Naive thymus-derived CD8-positive, alpha-beta T cell (primary cell): ENCODE data around the gene OCA2. TPM values are rescaled to one million over a fixed set of nuclear protein-coding genes. Genes with fewer than 3 reads are reported as not detected.
"Not testable (repeated sequence)": the region's sequence is repeated elsewhere in the genome, so short reads cannot be mapped to it uniquely, and the experiment has no call there.

Experiments used
- ATAC-seq, 2 donors: fragments of 150-1000 bp; cut with Tn5 transposase in 1 of 2; sonication (Bioruptor Pico), chemical (Tn5 transposase) in 1 of 2; 1 replicate in 1 of 2; 2 replicates in 1 of 2; pipeline ENCODE4 v1.10.0; 2021; ENCODE audit warnings: mild to moderate bottlenecking in 2 of 2, moderate library complexity in 2 of 2
- POLR2A ChIA-PET: fragments of 350-600 bp; sonication (Branson Sonifier 250); formaldehyde crosslinking; loops from one replicate; lab custom pipeline; 2021; ENCODE audit warnings: antibody characterized with exemption; lab: Charles Lee
- DNase-seq, 10 donors: peaks; one replicate each; pipeline versions ENCODE4 v3.0.0 to v3.0.0-alpha.2; 2020 to 2022
- H3K27ac Mint-ChIP-seq, 10 donors: one replicate each; pipeline ENCODE4 v1.8.0; 2020 to 2022; ENCODE audit warnings: mild to moderate bottlenecking in 10 of 10, mixed read lengths in 10 of 10, moderate library complexity in 4 of 10, inconsistent platforms in 1 of 10
- H3K27me3 Mint-ChIP-seq, 5 donors: one replicate each; pipeline ENCODE4 v1.8.0; 2021 to 2022; ENCODE audit warnings: mixed read lengths in 5 of 5
- H3K36me3 Mint-ChIP-seq, 3 donors: one replicate each; pipeline ENCODE4 v1.8.0; 2020 to 2022; ENCODE audit warnings: mixed read lengths in 3 of 3, mild to moderate bottlenecking in 2 of 3, inconsistent platforms in 1 of 3
- H3K4me1 Mint-ChIP-seq, 4 donors: one replicate each; pipeline ENCODE4 v1.8.0; 2021 to 2022; ENCODE audit warnings: mixed read lengths in 4 of 4
- H3K4me3 Mint-ChIP-seq, 10 donors: one replicate each; pipeline ENCODE4 v1.8.0; 2020 to 2022; ENCODE audit warnings: mild to moderate bottlenecking in 10 of 10, mixed read lengths in 10 of 10, moderate library complexity in 6 of 10, inconsistent platforms in 1 of 10
- H3K9me3 Mint-ChIP-seq, 9 donors: one replicate each; pipeline ENCODE4 v1.8.0; 2020 to 2022; ENCODE audit warnings: mixed read lengths in 9 of 9, mild to moderate bottlenecking in 3 of 9, inconsistent platforms in 1 of 9, moderate library complexity in 1 of 9
- polyA plus RNA-seq, 3 donors: library from polyadenylated mRNA; unstranded; fragments of 300-500 nt; fragmentation: Illumina TruSeq; gene quantifications; one replicate each; pipeline ENCODE4 v1.2.3, GENCODE V29; 2021
- total RNA-seq, 8 experiments: library from RNA in 2 of 8; stranded (reverse) in 2 of 8; gene quantifications; one replicate each; pipeline ENCODE4 v1.2.3 and lab custom pipeline; 2021 to 2026

OCA2 gene
- total and polyA plus RNA-seq, 5 experiments from 2014 or later: not detected

- Mint-ChIP-seq H3K27ac (no peak overlapping the region), H3K9me3 (peaks cover 0 to 10% (median 0%) of the 10 kb centered on the region in 9 donors), H3K36me3 (no peaks in the 10 kb centered on the region), H3K27me3 (peaks cover 0 to 3% (median 0%) of the 10 kb centered on the region in 5 donors), H3K4me3 (no peak overlapping the region), H3K4me1 (no peaks in the 10 kb centered on the region)
- DNase-seq (no peak), ATAC-seq (no peak)
- POLR2A ChIA-PET: no interaction called here
These were observed 86.9 kb downstream of the OCA2 start for GRCh38 chr15:28012231-28012630.

GRCh38 chr15:28008175-28008574 is 90.9 kb downstream of the OCA2 start:
- peaks cover 5 to 20% (median 9%) of the 10 kb centered on the region in 5 donors for H3K27me3 Mint-ChIP-seq
- POLR2A ChIA-PET, ATAC-seq, H3K4me3 Mint-ChIP-seq, H3K27ac Mint-ChIP-seq, DNase-seq, H3K4me1 Mint-ChIP-seq, H3K36me3 Mint-ChIP-seq: not testable (repeated sequence)
- peaks cover 0 to 23% (median 2%) of the 10 kb centered on the region in 9 donors for H3K9me3 Mint-ChIP-seq

- DNase-seq (no peak), ATAC-seq (no peak)
- peaks cover 0 to 23% (median 2%) of the 10 kb centered on the region in 9 donors for H3K9me3 Mint-ChIP-seq
- H3K4me1 Mint-ChIP-seq: no peaks in the 10 kb centered on the region
- H3K27ac Mint-ChIP-seq: no peak overlapping the region
- POLR2A ChIA-PET: no interaction called here
- no peak overlapping the region for H3K4me3 Mint-ChIP-seq
- H3K36me3 Mint-ChIP-seq: no peaks in the 10 kb centered on the region
- H3K27me3 Mint-ChIP-seq: peaks cover 5 to 20% (median 9%) of the 10 kb centered on the region in 5 donors
These were observed 92.8 kb downstream of the OCA2 start for GRCh38 chr15:28006116-28006905.

- POLR2A ChIA-PET: no interaction called here
- Mint-ChIP-seq H3K4me3 (no peak overlapping the region), H3K9me3 (peaks cover 0 to 23% (median 2%) of the 10 kb centered on the region in 9 donors), H3K27ac (no peak overlapping the region), H3K4me1 (no peaks in the 10 kb centered on the region), H3K36me3 (no peaks in the 10 kb centered on the region), H3K27me3 (peaks cover 5 to 20% (median 8%) of the 10 kb centered on the region in 5 donors)
- DNase-seq: no peak
- no peak for ATAC-seq
These were observed 94.0 kb downstream of the OCA2 start for GRCh38 chr15:28005004-28005527.

- POLR2A ChIA-PET: no interaction called here
These were observed 94.7 kb downstream of the OCA2 start for GRCh38 chr15:28004143-28005003.

GRCh38 chr15:28003302-28004037 is 95.6 kb downstream of the OCA2 start:
- ATAC-seq: no peak
- no peak overlapping the region for H3K27ac Mint-ChIP-seq
- H3K27me3 Mint-ChIP-seq: peaks cover 5 to 20% (median 7%) of the 10 kb centered on the region in 5 donors
- POLR2A ChIA-PET: no interaction called here
- H3K4me3 Mint-ChIP-seq: no peak overlapping the region
- no peaks in the 10 kb centered on the region for H3K4me1 Mint-ChIP-seq
- no peak for DNase-seq
- peaks cover 0 to 20% (median 4%) of the 10 kb centered on the region in 9 donors for H3K9me3 Mint-ChIP-seq
- H3K36me3 Mint-ChIP-seq: no peaks in the 10 kb centered on the region

More at GRCh38 chr15:28004143-28005003, 94.7 kb downstream of the OCA2 start:
- H3K9me3 Mint-ChIP-seq: peaks cover 0 to 23% (median 2%) of the 10 kb centered on the region in 9 donors
- H3K27ac Mint-ChIP-seq: no peak overlapping the region
- no peak for ATAC-seq
- H3K4me3 Mint-ChIP-seq: no peak overlapping the region
- H3K36me3 Mint-ChIP-seq: no peaks in the 10 kb centered on the region
- H3K4me1 Mint-ChIP-seq: no peaks in the 10 kb centered on the region
- peaks cover 5 to 20% (median 7%) of the 10 kb centered on the region in 5 donors for H3K27me3 Mint-ChIP-seq
- no peak for DNase-seq

GRCh38 chr15:28002867-28003266 is 96.2 kb downstream of the OCA2 start:
- peaks cover 0 to 14% (median 2%) of the 10 kb centered on the region in 9 donors for H3K9me3 Mint-ChIP-seq
- H3K36me3 Mint-ChIP-seq: no peaks in the 10 kb centered on the region
- POLR2A ChIA-PET: no interaction called here
- no peaks in the 10 kb centered on the region for H3K4me1 Mint-ChIP-seq
- H3K4me3 Mint-ChIP-seq: no peak overlapping the region
- H3K27ac Mint-ChIP-seq: no peak overlapping the region
- peaks cover 5 to 20% (median 7%) of the 10 kb centered on the region in 5 donors for H3K27me3 Mint-ChIP-seq
- no peak for DNase-seq
- ATAC-seq: no peak

- ATAC-seq (no peak), DNase-seq (no peak)
- H3K4me3 Mint-ChIP-seq: no peak overlapping the region
- H3K9me3 Mint-ChIP-seq: peaks cover 0 to 14% (median 2%) of the 10 kb centered on the region in 9 donors
- POLR2A ChIA-PET: no interaction called here
- H3K4me1 Mint-ChIP-seq: no peaks in the 10 kb centered on the region
- no peaks in the 10 kb centered on the region for H3K36me3 Mint-ChIP-seq
- peaks cover 5 to 20% (median 7%) of the 10 kb centered on the region in 5 donors for H3K27me3 Mint-ChIP-seq
- no peak overlapping the region for H3K27ac Mint-ChIP-seq
These were observed 96.8 kb downstream of the OCA2 start for GRCh38 chr15:28002136-28002861.

- Mint-ChIP-seq H3K4me3 (no peak overlapping the region), H3K27ac (no peak overlapping the region), H3K36me3 (peaks cover 0 to 4% (median 0%) of the 10 kb centered on the region in 3 donors), H3K4me1 (no peaks in the 10 kb centered on the region), H3K27me3 (peaks cover 5 to 21% (median 7%) of the 10 kb centered on the region in 5 donors), H3K9me3 (peaks cover 2 to 21% (median 5%) of the 10 kb centered on the region in 9 donors)
- POLR2A ChIA-PET: no interaction called here
- DNase-seq (no peak), ATAC-seq (no peak)
These were observed 97.5 kb downstream of the OCA2 start for GRCh38 chr15:28001641-28002040.

GRCh38 chr15:27993996-27994780 is 104.9 kb downstream of the OCA2 start:
- Mint-ChIP-seq H3K27me3 (peaks cover 5 to 29% (median 14%) of the 10 kb centered on the region in 5 donors), H3K9me3 (peaks cover 0 to 23% (median 6%) of the 10 kb centered on the region in 9 donors), H3K4me1 (no peaks in the 10 kb centered on the region), H3K27ac (no peak overlapping the region), H3K36me3 (peaks cover 0 to 9% (median 0%) of the 10 kb centered on the region in 3 donors), H3K4me3 (no peak overlapping the region)
- DNase-seq: no peak
- ATAC-seq: no peak
- POLR2A ChIA-PET: no interaction called here

- POLR2A ChIA-PET: no interaction called here
- Mint-ChIP-seq H3K4me3 (no peak overlapping the region), H3K4me1 (no peaks in the 10 kb centered on the region), H3K36me3 (peaks cover 0 to 9% (median 0%) of the 10 kb centered on the region in 3 donors), H3K27ac (peak overlapping the region in 1 of 10 donors; percentile 51), H3K27me3 (peaks cover 5 to 29% (median 14%) of the 10 kb centered on the region in 5 donors), H3K9me3 (peaks cover 0 to 23% (median 6%) of the 10 kb centered on the region in 9 donors)
- ATAC-seq: no peak
- no peak for DNase-seq
These were observed 105.6 kb downstream of the OCA2 start for GRCh38 chr15:27993544-27993943.
